WTC11 (cell line): ENCODE results near the gene CPNE7. TPM values are rescaled to one million over a fixed set of nuclear protein-coding genes. Genes with fewer than 3 reads are reported as not detected.

Experiments used
- ATAC-seq: fragments of 200-7000 bp; cut with Tn5 transposase; 2 replicates; pipeline ENCODE4 v1.10.0; 2021; ENCODE audit warnings: mild to moderate bottlenecking, moderate library complexity
- CTCF ChIA-PET: fragments of 300-600 bp; sonication (Branson Sonifier 250); formaldehyde crosslinking; loops from one replicate; lab custom pipeline; 2021; ENCODE audit warnings: antibody characterized with exemption; lab: Charles Lee
- POLR2A ChIA-PET: fragments of 350-600 bp; sonication (Branson Sonifier 250); formaldehyde crosslinking; loops from one replicate; lab custom pipeline; 2021; ENCODE audit warnings: antibody characterized with exemption; lab: Charles Lee
- DNase-seq: peaks from one replicate; pipeline ENCODE4 v3.0.0; 2021; ENCODE audit warnings: low spot score
- H3K27ac Mint-ChIP-seq: 2 replicates; pipeline ENCODE4 v1.8.0; 2021; ENCODE audit warnings: mixed read lengths
- H3K27me3 Mint-ChIP-seq: 2 replicates; pipeline ENCODE4 v1.8.0; 2021; ENCODE audit warnings: low read depth, mild to moderate bottlenecking, moderate library complexity, mixed read lengths
- H3K36me3 Mint-ChIP-seq: 2 replicates; pipeline ENCODE4 v1.8.0; 2021; ENCODE audit warnings: mixed read lengths
- H3K4me1 Mint-ChIP-seq: 2 replicates; pipeline ENCODE4 v1.8.0; 2022; ENCODE audit warnings: mixed read lengths
- H3K4me3 Mint-ChIP-seq: 2 replicates; pipeline ENCODE4 v1.8.0; 2021; ENCODE audit warnings: mild to moderate bottlenecking, moderate library complexity, mixed read lengths
- H3K9me3 Mint-ChIP-seq: 2 replicates; pipeline ENCODE4 v1.8.0; 2021; ENCODE audit warnings: mixed read lengths
- ARID4B ChIP-seq: sonication (generic); formaldehyde crosslinking; IDR thresholded peaks from 2 replicates; pipeline ENCODE4 v1.8.0; 2023; ENCODE audit warnings: missing genetic modification reagents, mild to moderate bottlenecking, borderline replicate concordance
- ATF3 ChIP-seq: sonication (generic); formaldehyde crosslinking; conservative IDR thresholded peaks from 2 replicates; pipeline ENCODE4 v1.8.1; 2022; ENCODE audit warnings: mild to moderate bottlenecking, missing genetic modification reagents
- ATF6 ChIP-seq: sonication (generic); formaldehyde crosslinking; IDR thresholded peaks from 2 replicates; pipeline ENCODE4 v1.8.1; 2023; ENCODE audit warnings: mild to moderate bottlenecking, missing genetic modification reagents
- CTCF ChIP-seq: fragments of 200-600 bp; IDR thresholded peaks from 2 replicates; pipeline ENCODE4 v1.8.0; 2022; ENCODE audit warnings: antibody characterized with exemption
- EMX1 ChIP-seq: fragments of 250-450 bp; sonication (Bioruptor Pico); IDR thresholded peaks from 2 replicates; pipeline ENCODE4 v1.8.0; 2021; ENCODE audit warnings: mild to moderate bottlenecking
- ERG ChIP-seq: fragments of 250-450 bp; sonication (Bioruptor Pico); IDR thresholded peaks from 2 replicates; pipeline ENCODE4 v1.8.0; 2021; ENCODE audit warnings: mild to moderate bottlenecking
- ESRRA ChIP-seq: sonication (generic); formaldehyde crosslinking; IDR thresholded peaks from 2 replicates; pipeline ENCODE4 v1.8.1; 2022; ENCODE audit warnings: mild to moderate bottlenecking, missing genetic modification reagents, borderline replicate concordance
- ETV6 ChIP-seq: sonication (generic); formaldehyde crosslinking; IDR thresholded peaks from 2 replicates; pipeline ENCODE4 v1.8.1; 2022; ENCODE audit warnings: mild to moderate bottlenecking, missing genetic modification reagents
- FOXP1 ChIP-seq: sonication (generic); formaldehyde crosslinking; IDR thresholded peaks from 2 replicates; pipeline ENCODE4 v1.8.0; 2022; ENCODE audit warnings: missing genetic modification reagents, mild to moderate bottlenecking, moderate library complexity, borderline replicate concordance
- FOXP4 ChIP-seq: sonication (generic); formaldehyde crosslinking; IDR thresholded peaks from 2 replicates; pipeline ENCODE4 v1.8.0; 2022; ENCODE audit warnings: mild to moderate bottlenecking, missing genetic modification reagents
- GTF2I ChIP-seq: fragments of 250-450 bp; sonication (Bioruptor Pico); conservative IDR thresholded peaks from 2 replicates; pipeline ENCODE4 v1.4.0; 2021; ENCODE audit warnings: mild to moderate bottlenecking
- HMGA2 ChIP-seq: fragments of 250-450 bp; sonication (Bioruptor Pico); IDR thresholded peaks from 2 replicates; pipeline ENCODE4 v1.4.0; 2021; ENCODE audit warnings: mild to moderate bottlenecking, moderate library complexity
- HMGXB4 ChIP-seq: sonication (generic); formaldehyde crosslinking; IDR thresholded peaks from 2 replicates; pipeline ENCODE4 v1.8.1; 2023; ENCODE audit warnings: mild to moderate bottlenecking, moderate library complexity, missing genetic modification reagents
- MAX ChIP-seq: sonication (generic); formaldehyde crosslinking; IDR thresholded peaks from 2 replicates; pipeline ENCODE4 v1.8.0; 2022; ENCODE audit warnings: mild to moderate bottlenecking, missing genetic modification reagents
- USF1 ChIP-seq: sonication (generic); formaldehyde crosslinking; IDR thresholded peaks from 2 replicates; pipeline ENCODE4 v1.8.0; 2022; ENCODE audit warnings: mild to moderate bottlenecking, missing genetic modification reagents
- ZNF317 ChIP-seq: sonication (generic); formaldehyde crosslinking; IDR thresholded peaks from 2 replicates; pipeline ENCODE4 v1.8.1; 2023; ENCODE audit warnings: low read depth, mild to moderate bottlenecking, moderate library complexity, missing genetic modification reagents, borderline replicate concordance
- total RNA-seq: library from RNA; stranded (reverse); gene quantifications from 3 replicates; pipeline ENCODE4 v1.2.3, GENCODE V29; 2021

The CPNE7 gene
- total RNA-seq, 1 experiment from 2014 or later: 42.6 TPM

GRCh38 chr16:89574681-89575246 is 794 bp upstream of the CPNE7 start (continued):
- TF ChIP-seq ARID4B (CRISPR knock-in tag) (peak; percentile 71; the same call in 1 of the 2 replicates), HMGA2 (no peak), ERG (CRISPR knock-in tag) (no peak), EMX1 (CRISPR knock-in tag) (no peak), HMGXB4 (CRISPR knock-in tag) (peak; percentile 87), GTF2I (CRISPR knock-in tag) (peak; percentile 73; the same call in 1 of the 2 replicates), CTCF (peak; percentile 53), ZNF317 (CRISPR knock-in tag) (no peak)

- ChIA-PET CTCF (interaction anchor here (0.6 to 2.6 kb wide), 11 partner anchors 11 to 991 kb away, joined by 3 to 16 read pairs (median 4); partner anchors contain the start of gene SPATA2L), POLR2A (interaction anchor here (1.1 to 1.4 kb wide), 2 partner anchors 11 to 65 kb away, joined by 3 to 6 read pairs; no protein-coding TSS in a partner anchor)
- Mint-ChIP-seq H3K27me3 (peaks cover 10% of the 10 kb centered on the region), H3K4me3 (peak overlapping the region; percentile 56; the same call in 1 of the 2 replicates), H3K9me3 (no peaks in the 10 kb centered on the region), H3K27ac (no peak overlapping the region), H3K4me1 (peaks cover 8% of the 10 kb centered on the region), H3K36me3 (no peaks in the 10 kb centered on the region; the same call in 1 of the 2 replicates)
- DNase-seq (peak; percentile 39), ATAC-seq (no peak)
- TF ChIP-seq ATF3 (CRISPR knock-in tag) (no peak), FOXP4 (CRISPR knock-in tag) (0 out of 2 replicates have a peak, but pooled peaks have one; percentile 22), FOXP1 (CRISPR knock-in tag) (peak; percentile 22; the same call in 1 of the 2 replicates), ESRRA (CRISPR knock-in tag) (peak; percentile 20; the same call in 1 of the 2 replicates), ETV6 (peak; percentile 14; the same call in 1 of the 2 replicates), ATF6 (CRISPR knock-in tag) (no peak), USF1 (CRISPR knock-in tag) (no peak), MAX (CRISPR knock-in tag) (peak; percentile 55; the same call in 1 of the 2 replicates)
Measured at GRCh38 chr16:89576153-89577054, 846 bp downstream of the CPNE7 start.
